GM21737 (cell line): ENCODE results near the gene CDC42SE2.

Source experiments
- ATAC-seq: cut with Tn5 transposase; IDR thresholded peaks from one replicate; pipeline ENCODE4 v1.9.1; 2021; ENCODE audit warnings: mild to moderate bottlenecking, moderate library complexity; ENCODE audit not compliant: unreplicated experiment

Gene CDC42SE2

DNA sequence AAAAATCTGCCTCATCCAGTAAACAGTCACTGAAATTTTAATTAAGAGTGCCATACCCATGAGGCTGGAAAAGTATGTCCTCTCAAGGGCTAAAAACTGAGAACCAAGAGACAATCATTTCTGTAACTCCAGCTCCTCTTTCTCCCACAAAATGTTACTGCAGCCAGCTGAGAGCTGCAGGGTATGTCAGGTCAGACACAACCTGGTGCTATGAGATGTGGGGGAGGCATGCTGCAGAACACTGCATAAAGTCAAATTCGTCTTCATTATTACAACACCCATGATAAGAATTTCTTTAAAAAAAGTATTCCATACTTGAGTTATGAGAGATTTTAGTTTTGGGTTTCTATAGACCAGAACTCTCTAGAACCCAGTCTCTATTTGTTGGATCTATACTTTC lies 162.2 kb downstream of the CDC42SE2 start:
- no peak for ATAC-seq

GRCh38 chr5:131430794-131431193 lies 166.9 kb downstream of the CDC42SE2 start:
- ATAC-seq: no peak

DNA sequence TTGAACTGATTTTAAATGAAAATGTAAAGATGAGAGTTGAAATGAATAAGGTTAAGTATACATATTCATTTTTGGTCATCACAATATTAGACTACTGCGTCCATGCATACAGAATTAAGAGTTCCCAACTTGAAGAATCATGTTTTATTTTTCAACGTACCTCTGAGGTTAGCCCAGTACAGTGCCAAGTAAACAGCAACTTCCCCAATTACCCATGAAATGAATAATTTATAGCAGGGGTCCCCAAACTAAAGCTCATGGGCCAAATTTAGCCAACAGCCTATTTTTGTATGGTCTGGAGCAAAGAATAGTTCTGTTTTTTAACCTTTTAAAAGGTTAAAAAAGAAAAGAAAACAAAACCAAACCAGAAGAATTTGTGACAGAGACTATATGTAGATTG lies 167.9 kb downstream of the CDC42SE2 start:
- ATAC-seq: no peak

DNA sequence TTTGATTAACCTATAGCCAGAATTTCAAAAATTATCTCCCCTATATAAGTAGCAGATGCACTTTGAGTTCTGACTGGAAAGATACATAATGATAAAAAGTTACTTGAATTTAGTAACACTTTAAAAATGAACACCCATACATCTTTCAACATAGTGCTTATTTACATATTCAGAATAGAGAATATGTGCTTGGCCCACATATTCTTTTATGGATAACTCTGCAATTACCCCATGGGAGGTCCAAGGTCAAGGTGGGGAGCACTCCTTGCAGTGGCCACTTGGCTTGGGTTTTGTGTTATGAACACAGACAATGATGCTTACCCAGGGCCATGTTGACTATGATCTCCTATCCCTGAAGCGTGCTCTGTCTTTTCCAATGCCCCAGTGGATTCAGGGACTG lies 169.3 kb downstream of the CDC42SE2 start:
- no peak for ATAC-seq

DNA sequence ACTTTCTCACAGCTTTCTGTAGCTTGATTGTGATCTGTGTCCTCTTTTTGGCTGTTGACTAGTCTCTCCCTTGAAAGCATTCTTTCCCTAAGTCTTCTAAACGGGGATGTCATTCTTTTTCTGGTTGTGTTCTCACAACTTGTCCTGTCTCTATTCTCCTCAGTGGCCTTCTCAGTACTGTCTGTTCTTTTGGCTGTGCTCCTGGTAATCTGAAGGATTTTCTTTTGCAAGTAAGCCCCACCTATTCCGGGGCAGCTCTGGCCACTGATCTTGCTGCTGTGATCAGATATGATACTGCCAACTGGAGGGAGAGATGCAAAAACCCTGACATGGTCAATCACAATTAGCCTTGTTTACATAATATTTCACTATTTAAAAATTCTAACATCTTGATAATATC lies 172.2 kb downstream of the CDC42SE2 start:
- ATAC-seq: no peak

GRCh38 chr5:131441184-131441583 lies 177.3 kb downstream of the CDC42SE2 start:
- ATAC-seq: no peak
